HG03025 (cell line): ENCODE data around the gene PRKCB.
A peak's percentile ranks its signal among the peaks of the same experiment; 100 is the strongest.

Source experiments
- ATAC-seq: cut with Tn5 transposase; IDR thresholded peaks from one replicate; pipeline ENCODE4 v1.9.1; 2021; ENCODE audit warnings: mild to moderate bottlenecking, moderate library complexity; ENCODE audit not compliant: unreplicated experiment, low FRiP score

Gene PRKCB

GRCh38 chr16:23862556-23862955 lies 26.8 kb downstream of the PRKCB start:
- no peak for ATAC-seq

DNA sequence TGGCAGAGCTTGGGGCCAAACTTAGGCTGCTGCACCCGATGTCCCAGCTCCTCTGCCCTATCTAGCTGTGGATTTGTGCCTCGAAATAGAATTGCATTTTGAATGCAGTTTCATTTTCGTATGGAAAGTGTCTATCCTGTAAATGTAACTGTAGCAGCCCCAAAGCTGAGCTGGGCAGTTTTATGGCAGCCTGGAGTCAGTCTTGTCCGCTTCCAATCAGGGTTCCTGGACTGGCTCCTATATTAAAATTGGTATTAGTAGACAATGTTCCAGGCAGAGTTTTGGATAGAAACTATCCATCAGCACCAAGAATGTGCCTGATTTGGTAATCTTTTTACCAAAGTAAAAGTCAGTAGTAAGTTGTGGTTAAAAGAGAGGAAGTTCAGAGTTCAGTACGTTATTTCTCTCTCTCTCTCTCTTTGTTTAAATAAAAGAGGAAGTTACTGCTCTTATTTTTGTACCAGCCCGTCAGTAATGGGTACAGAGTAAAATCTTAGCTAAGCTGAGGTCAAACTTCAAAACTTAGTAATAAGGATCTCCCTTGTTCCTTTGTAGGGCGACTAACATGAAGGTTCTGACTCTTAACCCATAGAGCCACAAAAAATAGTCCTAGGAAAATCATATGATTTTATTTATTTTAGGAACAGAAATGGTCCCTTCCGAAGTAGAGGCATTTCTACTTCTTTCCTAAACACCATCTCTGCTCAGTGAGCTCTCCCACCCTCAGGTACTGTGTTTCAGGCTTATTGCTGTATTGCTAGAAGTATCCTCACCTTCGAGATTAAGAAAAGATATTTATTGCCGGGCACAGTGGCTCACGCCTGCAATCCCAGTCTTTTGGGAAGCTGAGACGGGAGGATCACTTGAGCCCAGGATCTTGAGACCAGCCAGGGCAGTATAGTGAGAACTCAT lies 28.0 kb downstream of the PRKCB start:
- peak; percentile 69 for ATAC-seq

DNA sequence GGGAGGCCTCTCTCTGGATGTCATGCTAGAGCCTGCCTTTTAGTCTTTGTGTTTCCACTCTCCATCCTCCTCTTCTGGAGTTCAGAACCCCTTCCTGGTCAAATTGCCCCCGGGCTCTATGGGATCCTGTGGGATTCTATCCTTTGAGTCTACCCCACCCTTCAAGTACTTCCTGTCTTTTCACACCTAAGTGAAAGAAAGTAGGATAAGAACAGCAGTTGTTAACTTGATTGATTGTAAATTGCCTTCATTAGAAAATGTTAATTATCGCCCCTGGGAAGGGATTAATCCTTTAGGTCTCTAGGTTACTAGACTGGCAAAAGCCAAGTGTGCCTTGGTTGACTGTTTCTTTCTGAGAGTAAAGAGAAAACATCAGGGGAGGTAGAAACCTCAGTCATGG lies 30.1 kb downstream of the PRKCB start:
- ATAC-seq, result no peak

DNA sequence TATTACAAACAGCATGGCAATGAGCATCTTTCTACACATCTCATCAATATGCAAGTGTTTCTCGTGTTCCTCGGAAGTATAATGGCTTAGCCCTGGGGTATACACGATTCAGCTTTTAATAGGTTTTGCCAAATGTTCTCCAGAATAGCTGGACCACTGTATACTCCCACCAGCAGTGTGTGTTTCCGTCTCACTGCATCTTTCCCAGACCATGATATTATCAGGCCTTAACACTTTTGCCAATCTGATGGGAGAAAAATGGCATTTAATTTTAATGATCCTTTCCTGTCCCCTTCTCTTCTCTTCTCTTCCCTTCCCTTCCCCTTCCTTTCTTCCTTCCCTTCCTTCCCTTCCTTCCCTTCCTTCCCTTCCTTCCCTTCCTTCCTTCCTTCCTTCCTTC lies 30.8 kb downstream of the PRKCB start:
- ATAC-seq, result no peak

- no peak for ATAC-seq
Observed at GRCh38 chr16:23867566-23867965, 31.8 kb downstream of the PRKCB start.

DNA sequence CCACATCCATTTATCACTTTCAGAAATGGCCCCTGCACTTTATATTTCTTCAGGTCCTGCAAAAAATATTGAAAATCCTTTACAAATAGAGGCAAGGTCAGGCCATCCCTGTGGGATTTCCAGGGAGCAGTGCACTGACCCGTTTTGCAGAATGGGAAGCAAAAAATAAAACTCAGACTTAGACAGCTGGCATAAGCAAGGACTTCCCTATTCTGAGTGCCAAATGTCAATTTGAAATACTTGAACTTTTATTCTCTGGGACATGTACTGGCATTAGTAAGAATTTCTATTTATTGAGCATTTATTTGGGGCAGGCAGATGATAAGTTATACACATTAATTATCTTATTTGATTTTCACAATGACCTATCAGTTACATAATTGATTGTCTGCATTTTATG lies 32.4 kb downstream of the PRKCB start:
- ATAC-seq, result no peak

DNA sequence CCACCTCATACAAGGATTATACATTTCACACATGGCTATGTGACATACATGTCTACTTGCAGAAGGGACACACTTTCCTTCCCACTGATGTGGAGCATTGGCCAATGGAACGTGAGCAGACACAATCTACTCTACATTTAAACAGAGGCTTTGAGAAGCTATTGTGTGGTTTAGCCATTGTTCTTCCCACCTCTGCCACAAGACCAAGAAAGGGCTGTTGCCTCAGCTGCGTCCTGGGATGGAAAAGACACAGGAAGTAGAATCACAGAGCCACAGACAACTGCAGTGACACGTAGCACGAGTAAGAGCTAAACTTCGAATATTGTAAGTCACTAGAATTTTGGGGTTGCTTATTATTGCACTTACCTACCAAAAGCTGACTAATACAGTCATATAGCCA lies 33.3 kb downstream of the PRKCB start:
- no peak for ATAC-seq

- ATAC-seq, result no peak
Observed at GRCh38 chr16:23871924-23872323, 36.1 kb downstream of the PRKCB start.

GRCh38 chr16:23874613-23875294 lies 39.0 kb downstream of the PRKCB start:
- ATAC-seq, result no peak

- no peak for ATAC-seq
Observed at GRCh38 chr16:23876256-23876896, 40.6 kb downstream of the PRKCB start.

DNA sequence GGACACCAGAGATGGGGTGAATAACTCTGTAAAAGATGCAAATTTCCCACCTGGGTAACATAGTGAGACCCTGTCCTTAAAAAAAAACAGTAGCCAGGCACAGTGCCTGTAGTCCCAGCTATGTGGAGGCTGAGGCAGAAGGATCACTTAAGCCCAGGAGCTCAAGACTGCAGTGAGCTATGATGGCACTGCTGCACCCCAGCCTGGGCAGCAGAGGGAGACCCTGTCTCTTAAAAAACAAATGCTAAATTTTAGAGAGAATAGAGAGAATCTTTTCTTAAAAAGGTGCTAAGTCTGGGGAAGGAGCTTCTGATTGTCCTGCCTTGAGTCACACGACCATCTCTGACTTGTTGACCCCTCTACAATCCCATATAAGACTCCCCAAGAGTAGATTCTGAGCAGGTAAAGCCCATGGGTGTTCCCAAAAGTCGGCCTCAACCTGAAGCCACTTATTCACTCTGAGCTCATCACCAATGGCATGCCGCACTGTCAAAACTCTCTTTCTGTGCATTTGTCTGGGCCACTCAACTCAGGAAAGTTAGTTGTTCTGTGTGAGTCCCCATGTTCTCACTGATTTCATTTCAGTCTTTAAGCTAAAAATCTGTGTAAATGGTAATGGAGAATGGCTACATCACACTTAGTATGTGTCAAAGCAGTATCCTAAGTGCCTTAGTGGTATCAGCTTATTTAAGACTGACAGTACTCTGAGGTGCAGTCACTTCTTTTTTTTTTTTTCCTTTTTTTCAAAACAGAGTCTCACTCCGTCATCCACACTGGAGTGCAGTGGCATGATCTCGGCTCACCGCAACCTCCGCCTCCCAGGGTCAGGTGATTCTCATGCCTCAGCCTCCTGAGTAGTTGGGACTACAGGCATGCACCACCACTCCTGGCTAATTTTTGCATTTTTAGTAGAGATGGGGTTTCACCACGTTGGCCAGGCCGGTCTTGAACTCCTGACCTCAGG lies 41.6 kb downstream of the PRKCB start:
- no peak for ATAC-seq

GRCh38 chr16:23879735-23880373 lies 44.1 kb downstream of the PRKCB start:
- ATAC-seq, result no peak

DNA sequence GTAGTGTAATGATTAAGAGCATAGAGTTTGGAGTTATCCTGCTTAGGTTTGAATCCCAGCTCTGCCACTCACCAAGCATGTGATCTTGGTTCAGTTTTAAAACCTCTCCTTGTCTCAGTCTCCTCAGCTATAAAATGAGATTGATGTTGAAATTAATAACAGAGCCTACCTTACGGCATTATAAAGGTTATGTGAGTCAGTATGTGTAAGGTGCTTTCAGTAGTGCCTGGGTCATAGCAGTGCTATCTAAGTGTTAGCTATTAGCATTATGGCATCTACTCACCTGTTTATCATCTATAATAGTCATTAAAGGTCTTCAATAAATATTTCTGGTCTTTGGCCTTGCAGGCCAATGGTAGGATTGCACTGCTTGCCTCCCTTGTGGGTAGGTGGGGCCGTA lies 53.4 kb downstream of the PRKCB start:
- no peak for ATAC-seq

DNA sequence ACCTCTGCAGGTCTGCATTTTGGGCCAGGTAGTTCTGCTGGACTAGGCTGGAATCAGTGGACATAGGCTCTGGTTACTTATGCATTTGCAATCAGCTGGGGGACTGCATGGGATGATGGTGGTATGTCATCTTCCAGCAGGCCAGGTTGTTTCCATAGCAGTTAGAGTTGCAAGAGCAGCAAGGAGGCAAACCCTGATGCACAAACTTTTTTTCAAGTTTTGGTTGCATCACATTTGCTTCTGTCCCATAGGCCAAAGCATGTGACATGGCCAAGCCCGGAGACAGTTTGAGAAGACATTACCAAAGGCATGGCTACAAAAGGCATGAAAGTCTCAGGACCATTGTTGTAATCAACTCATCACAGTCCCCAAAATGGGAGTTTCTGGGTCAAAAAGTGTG lies 58.2 kb downstream of the PRKCB start:
- no peak for ATAC-seq

- ATAC-seq, result no peak
Observed at GRCh38 chr16:23895052-23895451, 59.3 kb downstream of the PRKCB start.

- ATAC-seq, result no peak
Observed at GRCh38 chr16:23896832-23897821, 61.3 kb downstream of the PRKCB start.

DNA sequence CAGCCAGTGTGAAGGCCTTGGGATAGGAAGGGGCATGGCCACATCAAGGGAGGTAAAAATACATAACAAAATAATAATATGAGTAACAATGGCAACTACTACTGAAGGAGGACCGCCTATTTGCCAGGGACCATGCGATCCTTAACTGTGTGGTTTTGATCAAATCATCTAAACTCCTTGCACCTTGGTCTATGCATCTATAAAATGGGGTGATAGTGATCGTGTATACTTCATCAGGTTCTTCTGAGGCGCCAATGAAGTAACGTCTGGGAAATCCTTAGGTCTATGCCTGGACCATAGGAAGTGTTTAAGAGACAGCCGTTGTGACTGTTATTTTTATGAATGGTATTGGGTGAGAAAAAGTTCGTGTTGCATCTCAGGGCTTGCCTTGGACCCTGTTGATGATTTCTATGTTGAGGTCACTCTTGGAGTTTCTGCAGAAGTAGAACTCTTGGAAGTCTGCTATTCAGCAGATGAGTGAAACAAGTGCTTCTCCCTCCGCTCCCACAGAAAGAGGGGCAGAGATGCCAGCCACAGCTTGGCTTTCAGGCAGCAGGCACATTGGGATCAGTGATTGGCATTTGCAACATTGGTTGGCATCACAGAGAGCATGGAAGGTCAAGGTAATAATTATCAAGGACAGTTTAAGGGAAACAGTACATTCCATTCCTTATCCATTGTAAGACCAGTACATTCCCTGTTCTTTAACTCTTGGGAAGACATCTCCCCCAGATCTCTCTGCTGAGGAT lies 63.1 kb downstream of the PRKCB start:
- no peak for ATAC-seq

DNA sequence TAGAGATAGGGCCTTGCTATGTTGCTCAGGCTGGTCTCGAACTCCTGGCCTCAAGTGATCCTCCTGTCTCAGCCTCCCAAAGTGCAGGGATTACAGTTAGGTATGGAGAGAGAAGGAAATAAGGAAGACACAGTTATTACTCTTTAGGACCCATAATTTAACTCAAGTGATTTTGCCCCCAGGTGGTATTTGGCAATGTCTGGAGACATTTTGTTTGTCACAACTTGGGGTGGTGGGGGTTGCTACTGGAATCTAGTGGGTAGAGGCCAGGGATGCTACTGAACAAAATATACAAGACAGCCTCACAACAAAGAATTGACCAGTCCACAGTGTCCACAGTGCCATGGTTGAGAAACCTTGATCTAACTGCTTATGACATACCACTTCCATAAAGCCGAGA lies 64.1 kb downstream of the PRKCB start:
- ATAC-seq, result no peak
